ENCODE results near the gene EML2. TPM values are rescaled to one million over a fixed set of nuclear protein-coding genes. Genes with fewer than 3 reads are reported as not detected.

EML2 gene
- total RNA-seq (2013; cell fraction: nucleolus; rRNA removed) = 163 and 188 TPM in 2 replicates
- total RNA-seq (2014; rRNA removed) (44.0 and 46.7 TPM in 2 replicates), total RNA-seq (2014; rRNA removed; fragmentation: Illumina TruSeq; extraction: Trizol) (23.4 and 23.8 TPM in 2 replicates), total RNA-seq (2021) (64.0 and 72.2 TPM in 2 replicates), polyA plus RNA-seq (2011; rRNA removed) (28.4 and 47.7 TPM in 2 replicates), polyA plus RNA-seq (2014; fragmentation: Illumina TruSeq; extraction: Trizol) (18.2 and 25.3 TPM in 2 replicates), polyA plus RNA-seq (2014; fragmentation: Nextera tagmentation; extraction: Ambion mirVana) (1 to 10 TPM; 1.6 to 2.2 TPM), polyA plus RNA-seq (2014; rRNA removed) (56.1 and 56.6 TPM in 2 replicates), polyA plus RNA-seq (2016; fragmentation: Nextera tagmentation; extraction: Ambion mirVana) (10 to 100 TPM; 27.4 to 27.6 TPM), polyA minus RNA-seq (2011; rRNA and poly(A)+ RNA removed) (48.7 and 64.3 TPM in 2 replicates), Bru-seq, nascent RNA (percentile 70 among the genes with signal in this experiment), BruChase-seq, experiment 1, labeled RNA remaining after a 6-hour chase (percentile 77 among the genes with signal in this experiment), BruChase-seq, experiment 2, labeled RNA remaining after a 2-hour chase (percentile 71 among the genes with signal in this experiment)
- 29.8 TPM for polyA plus RNA-seq (2011; ENCODE audit: low read depth)
- polyA plus RNA-seq (2011; cell fraction: cytosol; rRNA removed) = 56.3 and 65.9 TPM in 2 replicates
- 324 and 327 TPM in 2 replicates for polyA plus RNA-seq (2011; cell fraction: nucleus; rRNA removed)
- polyA plus RNA-seq (2012) = 60.4 and 77.9 TPM in 2 replicates
- polyA minus RNA-seq (2011; cell fraction: cytosol; rRNA and poly(A)+ RNA removed) = 22.5 and 26.9 TPM in 2 replicates
- 71.6 and 94.8 TPM in 2 replicates for polyA minus RNA-seq (2011; cell fraction: nucleus; rRNA and poly(A)+ RNA removed)
- long read RNA-seq, experiment 1, partial matches to known transcripts = 0 of 2 reads
- long read RNA-seq, experiment 1, other reads (novel, unspliced or antisense) = 2 of 2 reads
- long read RNA-seq, experiment 2, partial matches to known transcripts = 1 of 6 reads
- long read RNA-seq, experiment 2, other reads (novel, unspliced or antisense) = 4 of 6 reads

- Histone ChIP-seq H3K9me3 (replicated peaks; ENCODE audit: control insufficient read depth, insufficient read depth, low read length) (no peaks in the 10 kb centered on the region), H4K20me1 (ENCODE audit: control insufficient read depth, insufficient read depth) (no peaks in the 10 kb centered on the region), H3K9ac (ENCODE audit: control insufficient read depth, insufficient read depth, low read length) (peak within 1 kb of the TSS; percentile 86), H3K4me1 (ENCODE audit: control insufficient read depth, insufficient read depth, low read length) (peaks cover 28% of the 10 kb centered on the region), H2AFZ (ENCODE audit: control insufficient read depth, low read depth, low read length) (peak within 1 kb of the TSS; percentile 86), H3K4me3 (peak within 1 kb of the TSS; percentile 82), H3K27me3 (replicated peaks in 1 of 2; ENCODE audit: control insufficient read depth in 2 of 2, insufficient read depth in 2 of 2, low read length in 1 of 2) (no peaks in the 10 kb centered on the region), H3K36me3 (ENCODE audit: control insufficient read depth in 2 of 2, insufficient read depth in 2 of 2, low read length in 1 of 2) (no peaks in the 10 kb centered on the region; a peak in 1 of 4 replicates), H3K79me2 (ENCODE audit: control insufficient read depth, insufficient read depth, low read length) (peaks cover 11% of the 10 kb centered on the region), H3K27ac (ENCODE audit: control insufficient read depth, insufficient read depth) (peak within 1 kb of the TSS; percentile 71), H3K4me2 (ENCODE audit: control insufficient read depth, insufficient read depth) (peak within 1 kb of the TSS; percentile 88)
- in situ Hi-C loops (cut with MboI) = no loop called here
- RAD21 ChIA-PET (ENCODE audit: unreplicated experiment) = interaction anchor here (0.6 to 1.5 kb wide), 4 partner anchors 55 to 1078 kb away, joined by 3 to 5 read pairs (median 4); partner anchors contain the start of gene PRKD2
- CTCF ChIA-PET = interaction anchor here (0.6 to 2.9 kb wide), 12 partner anchors 8 to 200 kb away, joined by 3 to 6 read pairs (median 3); partner anchors contain the start of genes GIPR and QPCTL
- DNase-seq (ENCODE audit: low read depth, low spot score) (no peak), ATAC-seq (peak; percentile 34), FAIRE-seq (no peak)
- no TSS peak for BruUV-seq (replicated peaks)
- 5% methylated on average over 47 of the region's 52 CpGs for WGBS (ENCODE audit: insufficient coverage, insufficient replicate concordance, low lambda C conversion rate, missing lambda C conversion rate)
- SMC1A ChIA-PET (ENCODE audit: uncharacterized antibody, unreplicated experiment) = interaction anchor here (0.7 to 5.3 kb wide), 7 partner anchors 8 to 131 kb away, joined by 3 to 39 read pairs (median 4); partner anchors contain the start of genes QPCTL and SNRPD2
- POLR2A ChIA-PET = interaction anchor here (0.5 to 1.9 kb wide), 6 partner anchors 39 to 129 kb away, joined by 3 to 6 read pairs (median 4); partner anchors contain the start of gene QPCTL
- intact Hi-C loops (cut with micrococcal nuclease; ENCODE audit: unreplicated experiment) = no loop called here
- TF ChIP-seq MTA2 (IDR thresholded peaks at IDR 0.05; ENCODE audit: low read depth) (no peak), ATF2 (IDR thresholded peaks at IDR 0.05; ENCODE audit: low read length) (no peak), ELK1 (IDR thresholded peaks at IDR 0.05; ENCODE audit: low read depth, low read length) (0 out of 2 replicates have a peak, but pooled peaks have one; percentile 17), NBN (IDR thresholded peaks at IDR 0.05) (peak; percentile 48; the same call in 1 of the 2 replicates), ZNF622 (IDR thresholded peaks at IDR 0.05) (no peak), POLR2A (IDR thresholded peaks at IDR 0.05; ENCODE audit: low read depth, low read length) (peak; percentile 65), POLR2AphosphoS5 (IDR thresholded peaks at IDR 0.05; ENCODE audit: low read length) (peak; percentile 47; the same call in 1 of the 2 replicates), SMARCA5 (IDR thresholded peaks at IDR 0.05) (peak; percentile 73; the same call in 1 of the 2 replicates), BACH1 (IDR thresholded peaks at IDR 0.05; ENCODE audit: borderline replicate concordance) (peak; percentile 17; the same call in 1 of the 2 replicates), NKRF (conservative IDR thresholded peaks at IDR 0.05) (peak; percentile 60; the same call in 1 of the 2 replicates), SMC3 (IDR thresholded peaks at IDR 0.05; ENCODE audit: borderline replicate concordance, low read length) (no peak)
Observed at GRCh38 chr19:45638930-45639729, at the start of gene EML2. TSS of gene EML2 (minus strand) at chr19:45639397. CDS start at chr19:45639376, 21 bp downstream.

Data from GM12878 (cell line).